ENCODE results near the gene KRTAP9-9.
"Not testable (repeated sequence)": the region's sequence is repeated elsewhere in the genome, so short reads cannot be mapped to it uniquely, and the experiment has no call there.

Gene KRTAP9-9

DNA sequence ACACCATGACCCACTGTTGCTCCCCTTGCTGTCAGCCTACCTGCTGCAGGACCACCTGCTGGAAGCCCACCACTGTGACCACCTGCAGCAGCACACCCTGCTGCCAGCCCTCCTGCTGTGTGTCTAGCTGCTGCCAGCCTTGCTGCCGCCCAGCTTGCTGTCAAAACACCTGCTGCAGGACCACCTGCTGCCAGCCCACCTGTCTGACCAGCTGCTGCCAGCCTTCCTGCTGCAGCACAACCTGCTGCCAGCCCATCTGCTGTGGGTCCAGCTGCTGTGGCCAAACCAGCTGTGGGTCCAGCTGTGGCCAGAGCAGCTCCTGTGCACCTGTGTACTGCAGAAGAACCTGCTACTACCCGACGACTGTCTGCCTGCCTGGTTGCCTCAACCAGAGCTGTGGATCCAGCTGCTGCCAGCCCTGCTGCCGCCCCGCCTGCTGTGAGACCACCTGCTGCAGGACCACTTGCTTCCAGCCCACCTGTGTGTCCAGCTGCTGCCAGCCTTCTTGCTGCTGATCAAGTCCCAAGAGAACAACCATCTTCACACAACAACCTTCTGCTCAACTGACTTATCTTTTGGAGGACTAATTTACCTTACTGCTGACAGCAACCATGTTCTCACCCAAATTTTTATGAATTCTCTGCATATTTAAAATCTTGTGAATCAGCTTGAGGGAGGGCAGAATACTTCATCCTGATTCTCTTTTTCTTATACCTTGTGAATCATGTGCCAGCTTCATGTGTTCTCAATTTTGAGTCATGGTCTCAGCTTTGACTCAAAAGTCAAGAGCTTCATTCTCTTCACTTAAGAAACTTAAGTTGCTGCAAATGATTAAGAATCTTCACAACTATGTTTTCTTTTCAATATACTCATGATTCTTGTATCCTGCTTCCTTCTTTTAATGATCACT, at the start of gene KRTAP9-9:
KRTAP9-9 (plus strand) TSS at position 4 of the 910 bp plus-strand sequence.
- not testable (repeated sequence) for DNase-seq

DNA sequence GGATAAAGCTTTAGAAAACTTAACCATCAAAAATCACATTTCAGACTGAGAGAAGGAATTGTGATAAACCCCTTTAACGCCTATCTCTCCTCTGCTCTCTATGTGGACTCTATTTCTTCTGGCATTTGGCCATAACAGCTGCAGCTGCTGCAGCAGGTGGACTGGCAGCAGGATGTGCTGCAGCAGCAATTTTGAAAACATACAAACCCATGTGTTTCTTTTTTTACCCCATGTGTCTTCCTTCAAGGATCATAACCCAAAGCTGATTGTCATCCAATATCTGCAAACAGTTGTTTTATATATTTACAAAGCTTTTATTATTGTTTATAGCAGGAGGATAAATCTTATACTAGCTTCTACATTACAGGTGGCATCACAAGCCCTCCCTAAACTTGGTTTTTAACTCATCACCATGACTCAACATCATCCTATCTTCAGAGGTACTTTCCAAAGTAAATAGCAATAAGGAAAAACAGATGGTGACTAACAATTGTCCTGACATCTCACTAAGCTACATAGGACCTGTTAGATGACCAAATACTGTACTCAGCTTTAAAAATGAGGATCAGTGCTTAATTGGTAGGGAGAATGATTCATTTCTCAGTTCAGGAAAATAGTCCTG, 43.2 kb upstream of the KRTAP9-9 start:
- peak; percentile 29 to 78 (median 56) for DNase-seq

DNA sequence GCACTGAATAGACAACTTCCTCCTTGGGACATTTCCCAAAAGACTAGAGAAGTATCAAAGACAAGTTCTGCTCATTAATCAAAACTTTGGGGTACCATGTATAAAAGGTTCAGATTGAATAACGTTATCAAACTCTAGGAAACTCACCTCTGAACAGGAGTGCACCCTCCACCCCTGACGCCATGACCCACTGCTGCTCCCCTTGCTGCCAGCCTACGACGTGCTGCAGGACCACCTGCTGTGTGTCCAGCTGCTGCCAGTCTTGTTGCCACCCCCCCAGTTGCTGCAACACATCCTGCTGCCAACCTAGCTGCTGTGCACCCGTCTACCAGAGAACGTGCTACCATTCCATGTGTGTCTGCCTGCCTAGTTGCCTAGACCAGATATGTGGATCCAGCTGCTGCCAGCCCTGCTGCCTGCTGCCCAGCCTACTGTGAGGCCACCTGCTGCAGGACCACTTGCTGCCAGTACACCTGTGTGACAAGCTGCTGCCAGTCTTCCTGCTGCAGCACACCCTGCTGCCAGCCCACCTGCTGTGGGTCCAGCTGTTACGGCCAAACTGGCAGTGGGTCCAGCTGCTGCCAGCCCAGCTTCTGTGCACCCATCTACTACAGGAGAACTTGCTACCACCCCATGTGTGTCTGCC, 42.5 kb upstream of the KRTAP9-9 start:
- DNase-seq, result peak in 2 of 3 experiments; percentile 55 to 78

DNA sequence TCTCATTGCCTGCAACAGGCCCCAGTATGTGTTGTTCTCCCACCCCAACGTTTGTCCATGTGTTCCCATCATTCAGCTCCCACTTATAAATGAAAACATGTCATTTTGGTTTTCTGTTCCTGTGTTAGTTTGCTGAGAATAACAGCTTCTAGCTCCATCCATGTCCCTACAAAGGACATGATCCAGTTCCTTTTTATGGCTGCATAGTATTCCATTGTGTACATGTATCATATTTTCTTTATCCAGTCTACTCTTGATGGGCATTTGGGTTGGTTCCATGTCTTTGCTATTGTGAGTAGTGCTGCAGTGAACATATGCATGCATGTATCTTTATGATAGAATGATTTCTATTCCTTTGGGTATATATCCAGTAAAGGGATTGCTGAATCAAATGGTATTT, 39.5 kb upstream of the KRTAP9-9 start:
- DNase-seq, result no peak

DNA sequence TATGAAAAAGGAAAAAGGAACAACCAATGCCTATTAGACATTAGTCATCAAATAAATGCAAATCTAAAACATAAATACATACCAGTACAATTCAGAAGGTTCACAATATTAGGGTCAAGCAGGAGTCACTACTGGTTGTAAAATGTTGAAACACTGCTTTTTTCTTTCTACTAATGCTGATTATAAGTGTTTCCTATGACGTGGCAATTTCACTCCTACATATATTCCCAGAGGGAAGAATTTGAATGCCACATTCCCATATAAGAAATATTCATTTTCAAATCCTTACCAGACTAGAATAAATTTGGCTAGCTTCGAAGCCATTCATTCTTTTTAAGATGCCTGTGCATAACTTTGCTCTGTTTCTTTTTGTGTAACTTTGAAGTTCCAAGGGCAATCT, 31.4 kb upstream of the KRTAP9-9 start:
- no peak for DNase-seq

DNA sequence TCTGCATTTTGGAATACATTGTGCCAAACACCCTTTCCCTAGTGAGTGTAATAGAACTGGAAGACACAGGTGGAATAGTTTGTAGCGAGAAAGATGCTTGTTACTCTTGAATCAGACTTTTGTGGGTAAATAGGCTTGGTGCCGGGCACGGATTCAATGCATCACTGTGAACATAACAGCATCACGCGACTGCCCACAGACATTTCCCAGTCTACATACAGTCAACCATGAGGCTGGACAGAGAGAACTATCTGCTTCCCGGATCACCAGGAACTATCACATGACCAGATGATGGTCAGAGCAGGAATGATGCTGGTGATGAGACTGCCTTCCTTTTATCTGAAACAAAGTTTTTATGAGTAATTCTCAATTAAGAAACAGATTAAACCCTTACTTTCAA, 29.1 kb upstream of the KRTAP9-9 start:
- no peak for DNase-seq

DNA sequence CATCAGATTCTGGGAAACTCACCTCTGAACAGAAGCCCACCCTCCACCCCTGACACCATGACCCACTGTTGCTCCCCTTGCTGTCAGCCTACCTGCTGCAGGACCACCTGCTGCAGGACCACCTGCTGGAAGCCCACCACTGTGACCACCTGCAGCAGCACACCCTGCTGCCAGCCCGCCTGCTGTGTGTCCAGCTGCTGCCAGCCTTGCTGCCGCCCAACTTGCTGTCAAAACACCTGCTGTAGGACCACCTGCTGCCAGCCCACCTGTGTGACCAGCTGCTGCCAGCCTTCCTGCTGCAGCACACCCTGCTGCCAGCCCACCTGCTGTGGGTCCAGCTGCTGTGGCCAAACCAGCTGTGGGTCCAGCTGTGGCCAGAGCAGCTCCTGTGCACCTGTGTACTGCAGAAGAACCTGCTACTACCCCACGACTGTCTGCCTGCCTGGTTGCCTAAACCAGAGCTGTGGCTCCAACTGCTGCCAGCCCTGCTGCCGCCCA, 28.5 kb upstream of the KRTAP9-9 start, which contains the start of gene KRTAP9-2:
KRTAP9-2 (plus strand) TSS at position 51 of the 498 bp plus-strand sequence; CDS start at position 58, 7 bp downstream.
- DNase-seq, result not testable (repeated sequence)

DNA sequence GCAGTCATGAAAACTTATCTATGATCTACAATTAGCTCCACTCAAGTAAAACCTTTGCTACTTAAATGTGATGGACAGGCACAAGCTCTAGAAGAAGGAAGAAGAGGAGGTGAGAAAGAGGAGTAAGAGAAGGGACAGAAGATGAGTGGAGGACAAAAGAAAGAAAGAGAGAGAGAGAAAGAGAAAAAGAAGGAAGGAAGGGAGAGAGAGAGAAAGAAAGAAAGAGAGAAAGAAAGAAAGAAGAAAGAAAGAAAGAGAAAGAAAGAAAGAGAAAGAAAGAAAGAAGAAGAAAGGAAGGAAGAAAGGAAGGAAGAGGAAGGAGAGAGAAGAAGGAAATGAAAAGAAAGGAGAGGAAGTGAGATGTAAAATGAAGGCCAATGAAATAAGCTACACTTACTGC, 25.1 kb upstream of the KRTAP9-9 start:
- DNase-seq, result no peak

DNA sequence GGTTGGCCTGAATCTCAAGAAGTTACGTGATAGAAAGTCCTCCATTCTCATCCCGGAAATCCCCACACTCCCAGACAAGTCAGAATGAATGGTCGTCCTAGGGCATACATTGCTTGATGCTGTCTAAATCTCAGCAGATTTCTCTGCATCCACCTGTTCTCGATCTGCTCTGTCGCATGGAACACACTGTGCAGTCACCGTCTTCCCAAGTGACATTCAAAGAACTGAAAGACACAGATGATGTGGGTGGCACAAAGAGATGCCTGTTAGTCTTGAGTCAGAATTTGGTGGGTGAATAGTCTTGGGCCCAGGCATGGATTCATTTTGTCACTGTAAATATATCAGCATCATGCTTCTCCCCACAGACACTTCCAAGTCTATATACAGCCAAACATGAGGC, 23.5 kb upstream of the KRTAP9-9 start:
- DNase-seq, result no peak

DNA sequence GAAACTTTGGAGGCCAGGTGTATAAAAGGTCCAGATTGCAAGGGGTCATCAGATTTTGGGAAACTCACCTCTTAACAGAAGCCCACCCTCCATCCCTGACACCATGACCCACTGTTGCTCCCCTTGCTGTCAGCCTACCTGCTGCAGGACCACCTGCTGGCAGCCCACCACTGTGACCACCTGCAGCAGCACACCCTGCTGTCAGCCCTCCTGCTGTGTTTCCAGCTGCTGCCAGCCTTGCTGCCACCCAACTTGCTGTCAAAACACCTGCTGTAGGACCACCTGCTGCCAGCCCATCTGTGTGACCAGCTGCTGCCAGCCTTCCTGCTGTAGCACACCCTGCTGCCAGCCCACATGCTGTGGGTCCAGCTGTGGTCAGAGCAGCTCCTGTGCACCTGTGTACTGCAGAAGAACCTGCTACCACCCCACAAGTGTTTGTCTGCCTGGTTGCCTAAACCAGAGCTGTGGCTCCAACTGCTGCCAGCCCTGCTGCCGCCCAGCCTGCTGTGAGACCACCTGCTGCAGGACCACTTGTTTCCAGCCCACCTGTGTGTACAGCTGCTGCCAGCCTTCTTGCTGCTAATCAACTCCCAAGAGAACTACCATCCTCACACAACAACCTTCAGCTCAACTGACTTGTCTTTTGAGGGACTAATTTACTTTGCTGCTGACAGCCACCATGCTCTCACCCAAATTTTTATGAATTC, 22.6 kb upstream of the KRTAP9-9 start, which contains the start of gene KRTAP9-3:
KRTAP9-3 (plus strand) TSS at position 51 of the 707 bp plus-strand sequence; CDS start at position 104, 53 bp downstream.
- DNase-seq, result peak in 1 of 3 experiments; percentile 18

DNA sequence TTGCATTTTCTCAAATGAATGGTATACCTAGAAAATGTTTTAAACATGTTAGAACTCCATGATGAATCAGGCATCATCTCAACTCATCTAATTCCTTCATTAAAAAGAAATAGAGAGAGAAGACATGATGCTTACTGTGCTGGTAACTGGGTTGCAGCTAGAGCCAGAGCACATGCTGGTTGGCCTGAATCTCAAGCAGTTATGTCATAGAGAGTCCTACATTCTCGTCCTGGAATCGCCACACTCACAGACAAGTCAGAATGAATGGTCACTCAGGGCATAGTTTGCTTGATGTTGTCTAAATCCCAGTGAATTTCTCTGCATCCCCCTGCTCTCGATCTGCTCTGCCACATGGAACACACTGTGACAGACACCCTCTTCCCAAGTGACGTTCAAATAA, 18.1 kb upstream of the KRTAP9-9 start:
- not testable (repeated sequence) for DNase-seq

DNA sequence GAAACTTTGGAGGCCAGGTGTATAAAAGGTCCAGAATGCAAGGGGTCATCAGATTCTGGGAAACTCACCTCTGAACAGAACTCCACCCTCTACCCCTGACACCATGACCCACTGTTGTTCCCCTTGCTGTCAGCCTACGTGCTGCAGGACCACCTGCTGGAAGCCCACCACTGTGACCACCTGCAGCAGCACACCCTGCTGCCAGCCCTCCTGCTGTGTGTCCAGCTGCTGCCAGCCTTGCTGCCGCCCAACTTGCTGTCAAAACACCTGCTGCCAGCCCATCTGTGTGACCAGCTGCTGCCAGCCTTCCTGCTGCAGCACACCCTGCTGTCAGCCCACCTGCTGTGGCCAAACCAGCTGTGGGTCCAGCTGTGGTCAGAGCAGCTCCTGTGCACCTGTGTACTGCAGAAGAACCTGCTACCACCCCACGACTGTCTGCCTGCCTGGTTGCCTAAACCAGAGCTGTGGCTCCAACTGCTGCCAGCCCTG, 17.2 kb upstream of the KRTAP9-9 start, which contains the start of gene KRTAP9-8:
KRTAP9-8 (plus strand) TSS at position 51 of the 489 bp plus-strand sequence; CDS start at position 104, 53 bp downstream.
- DNase-seq, result not testable (repeated sequence)

DNA sequence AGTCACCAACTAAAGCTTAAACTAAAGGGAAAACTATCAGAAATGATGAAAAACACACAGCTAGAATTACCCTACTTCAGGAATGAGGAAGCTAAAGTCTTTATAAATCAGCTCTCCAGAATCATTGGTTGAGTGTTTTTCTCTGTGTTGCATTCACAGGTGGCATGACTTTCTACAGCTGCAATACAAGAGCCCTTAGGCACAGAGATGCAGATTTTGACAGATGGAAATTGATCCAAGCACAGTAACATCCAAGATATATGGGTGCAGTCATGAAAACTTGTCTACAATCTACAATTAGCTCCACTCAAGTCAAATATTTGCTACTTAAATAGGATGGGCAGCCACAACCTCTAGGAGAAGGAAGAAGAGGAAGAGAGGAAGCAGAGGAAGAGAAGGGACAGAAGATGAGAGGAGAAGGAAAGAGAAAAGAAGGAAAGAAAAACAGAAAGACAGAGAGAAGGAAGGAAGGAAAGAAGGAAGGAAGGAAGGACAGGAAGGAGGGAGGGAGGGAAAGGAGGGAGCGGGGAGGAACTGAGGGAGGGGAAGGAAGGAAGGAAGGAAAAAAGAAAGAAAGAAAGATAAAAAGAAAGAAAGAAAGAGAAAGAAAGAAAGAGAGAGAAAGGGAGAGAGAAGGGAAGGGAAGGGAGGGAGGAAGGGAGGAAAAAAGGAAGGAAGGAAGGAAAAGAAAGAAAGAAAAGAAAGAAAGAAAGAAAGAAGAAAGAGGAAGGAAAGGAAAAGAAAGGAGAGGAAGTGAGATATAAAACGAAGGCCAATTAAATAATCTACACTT, 8.0 kb upstream of the KRTAP9-9 start:
- DNase-seq, result not testable (repeated sequence)

DNA sequence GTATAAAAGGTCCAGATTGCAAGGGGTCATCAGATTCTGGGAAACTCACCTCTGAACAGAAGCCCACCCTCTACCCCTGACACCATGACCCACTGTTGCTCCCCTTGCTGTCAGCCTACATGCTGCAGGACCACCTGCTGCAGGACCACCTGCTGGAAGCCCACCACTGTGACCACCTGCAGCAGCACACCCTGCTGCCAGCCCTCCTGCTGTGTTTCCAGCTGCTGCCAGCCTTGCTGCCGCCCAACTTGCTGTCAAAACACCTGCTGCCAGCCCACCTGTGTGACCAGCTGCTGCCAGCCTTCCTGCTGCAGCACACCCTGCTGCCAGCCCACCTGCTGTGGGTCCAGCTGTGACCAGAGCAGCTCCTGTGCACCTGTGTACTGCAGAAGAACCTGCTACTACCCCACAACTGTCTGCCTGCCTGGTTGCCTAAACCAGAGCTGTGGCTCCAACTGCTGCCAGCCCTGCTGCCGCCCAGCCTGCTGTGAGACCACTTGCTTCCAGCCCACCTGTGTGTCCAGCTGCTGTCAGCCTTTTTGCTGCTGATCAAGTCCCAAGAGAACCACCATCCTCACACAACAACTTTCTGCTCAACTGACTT, 5.4 kb upstream of the KRTAP9-9 start, which contains the start of gene KRTAP9-4:
KRTAP9-4 (plus strand) TSS at position 51 of the 604 bp plus-strand sequence; CDS start at position 85, 34 bp downstream.
- DNase-seq, result not testable (repeated sequence)

DNA sequence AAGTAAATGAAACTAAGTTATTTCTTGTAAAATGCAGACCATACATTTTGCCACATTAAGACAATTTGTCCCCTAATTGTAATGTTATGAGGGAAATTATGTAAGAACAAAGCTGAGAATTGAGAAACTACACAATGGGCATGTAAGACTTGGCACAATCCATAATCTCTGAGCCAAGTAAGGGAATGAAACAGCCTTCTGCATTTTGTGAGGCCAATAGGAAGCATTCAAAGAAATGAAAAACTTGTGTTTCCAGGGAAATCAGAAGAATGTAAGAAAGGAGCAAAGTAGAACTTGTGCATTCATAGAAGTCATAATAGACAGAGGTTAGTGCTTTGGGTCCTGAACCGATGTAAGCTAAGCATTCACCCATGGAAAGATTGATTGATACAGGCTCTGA, 3.9 kb upstream of the KRTAP9-9 start:
- DNase-seq, result no peak

DNA sequence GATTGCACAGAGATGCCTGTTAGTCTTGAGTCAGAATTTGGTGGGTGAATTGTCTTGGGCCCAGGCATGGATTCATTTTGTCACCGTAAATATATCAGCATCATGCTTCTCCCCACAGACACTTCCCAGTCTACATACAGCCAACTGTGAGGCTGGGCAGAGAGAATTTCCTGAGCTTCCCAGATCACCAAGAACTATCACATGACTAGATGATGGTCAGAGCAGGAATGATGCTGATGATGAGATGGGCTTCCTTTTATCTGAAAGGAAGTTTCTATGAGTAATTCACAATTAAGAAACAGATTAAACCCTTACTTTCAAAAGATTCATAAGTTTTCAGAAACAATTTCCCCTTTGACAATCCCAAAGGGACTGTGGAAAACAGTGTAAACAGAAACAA, 323 bp upstream of the KRTAP9-9 start:
- DNase-seq, result no peak

DNA sequence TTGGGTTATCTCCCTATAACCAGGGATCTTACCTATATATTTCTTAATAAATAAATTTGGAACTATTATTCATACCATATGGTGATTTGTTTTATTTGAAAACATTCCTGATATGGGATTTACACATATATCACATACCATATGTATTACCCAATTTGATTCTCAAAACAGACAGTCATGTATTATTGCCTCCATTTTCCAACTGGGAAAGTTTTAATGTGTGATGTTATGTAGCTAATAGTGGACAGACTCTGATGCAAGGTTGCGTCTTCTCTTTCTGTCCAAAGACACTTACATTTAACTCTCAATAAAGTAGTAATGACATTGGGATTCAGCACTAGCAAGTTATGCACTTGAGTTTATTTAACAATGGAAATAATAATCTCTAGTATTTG, 1.1 kb downstream of the KRTAP9-9 start:
- DNase-seq, result no peak

DNA sequence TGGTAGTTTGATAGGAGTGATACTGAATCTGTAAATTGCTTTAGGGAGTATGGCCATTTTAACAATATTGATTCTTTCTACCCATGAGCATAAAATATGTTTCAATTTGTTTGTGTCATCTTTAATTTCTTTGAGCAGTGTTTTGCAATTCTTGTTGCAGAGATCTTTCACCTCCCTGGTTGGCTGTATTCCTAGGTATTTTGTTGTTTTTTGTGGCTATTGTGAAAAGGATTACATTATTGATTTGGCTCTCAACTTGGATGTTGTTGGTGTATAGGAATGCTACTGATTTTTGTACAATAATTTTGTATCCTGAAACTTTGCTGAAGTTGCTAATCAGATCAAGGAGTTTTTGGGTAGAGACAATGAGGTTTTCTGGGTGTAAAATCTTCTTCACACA, 3.2 kb downstream of the KRTAP9-9 start:
- DNase-seq, result no peak

DNA sequence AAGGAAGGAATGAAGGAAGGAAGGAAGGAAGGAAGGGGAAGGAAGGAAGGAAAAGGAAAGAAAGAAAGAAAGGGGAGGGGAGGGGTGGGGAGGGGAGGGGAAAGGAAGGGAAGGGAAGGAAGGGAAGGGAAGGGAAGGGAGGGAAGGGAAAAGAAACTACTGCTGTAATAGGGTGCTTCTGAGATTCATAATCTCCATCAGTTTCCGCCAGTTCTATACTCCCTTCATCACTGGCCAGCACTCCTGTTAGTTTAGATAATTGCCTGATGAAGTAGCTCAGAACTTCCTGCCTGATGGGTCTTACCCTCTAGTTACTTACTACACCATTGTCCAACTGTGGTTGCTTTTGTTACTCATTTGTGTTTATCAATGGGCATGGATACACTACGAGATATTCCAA, 8.0 kb downstream of the KRTAP9-9 start:
- DNase-seq, result no peak

DNA sequence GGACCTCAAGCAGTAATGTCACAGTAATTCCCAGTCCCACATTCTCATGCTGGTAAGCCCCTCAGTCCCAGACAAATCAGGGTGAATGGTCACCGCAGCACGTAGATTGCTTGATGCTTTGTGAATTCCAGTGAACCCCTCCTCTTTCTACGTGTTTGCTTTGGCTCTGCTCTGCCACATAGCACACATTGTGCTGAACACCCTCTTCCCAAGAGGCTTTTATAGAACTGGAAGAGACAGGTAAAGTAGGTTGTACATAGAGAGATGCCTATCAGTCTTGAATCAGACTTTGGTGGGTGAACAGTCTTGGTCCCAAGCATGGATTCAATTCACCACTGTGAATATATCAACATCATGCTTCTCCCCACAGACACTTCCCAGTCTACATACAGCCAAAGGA, 9.4 kb downstream of the KRTAP9-9 start:
- DNase-seq, result no peak

DNA sequence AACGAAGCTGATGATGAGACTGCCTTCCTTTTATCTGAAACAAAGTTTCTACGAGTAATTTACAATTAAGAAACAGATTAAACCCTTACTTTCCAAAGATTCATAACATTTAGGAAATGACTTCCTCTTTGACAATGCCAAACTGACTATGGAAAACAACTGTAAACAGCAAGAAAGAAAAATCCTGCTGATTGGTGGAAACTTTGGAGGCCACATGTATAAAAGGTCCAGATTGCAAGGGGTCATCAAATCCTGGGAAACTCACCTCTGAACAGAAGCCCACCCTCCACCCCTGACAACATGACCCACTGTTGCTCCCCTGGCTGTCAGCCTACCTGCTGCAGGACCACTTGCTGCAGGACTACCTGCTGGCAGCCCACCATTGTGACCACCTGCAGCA, 9.9 kb downstream of the KRTAP9-9 start, which contains the start of gene KRTAP9-6:
KRTAP9-6 (plus strand) TSS at position 301 of the 400 bp plus-strand sequence; CDS start at position 301, 0 bp downstream.
- DNase-seq, result no peak

Measured in NCI-H1417 (cell line).